HG02610 (cell line): ENCODE measurements around the gene TIMM44.

Source experiments
- ATAC-seq: cut with Tn5 transposase; IDR thresholded peaks from one replicate; pipeline ENCODE4 v1.9.1; 2021; ENCODE audit warnings: mild to moderate bottlenecking, moderate library complexity; ENCODE audit not compliant: unreplicated experiment

Gene TIMM44

DNA sequence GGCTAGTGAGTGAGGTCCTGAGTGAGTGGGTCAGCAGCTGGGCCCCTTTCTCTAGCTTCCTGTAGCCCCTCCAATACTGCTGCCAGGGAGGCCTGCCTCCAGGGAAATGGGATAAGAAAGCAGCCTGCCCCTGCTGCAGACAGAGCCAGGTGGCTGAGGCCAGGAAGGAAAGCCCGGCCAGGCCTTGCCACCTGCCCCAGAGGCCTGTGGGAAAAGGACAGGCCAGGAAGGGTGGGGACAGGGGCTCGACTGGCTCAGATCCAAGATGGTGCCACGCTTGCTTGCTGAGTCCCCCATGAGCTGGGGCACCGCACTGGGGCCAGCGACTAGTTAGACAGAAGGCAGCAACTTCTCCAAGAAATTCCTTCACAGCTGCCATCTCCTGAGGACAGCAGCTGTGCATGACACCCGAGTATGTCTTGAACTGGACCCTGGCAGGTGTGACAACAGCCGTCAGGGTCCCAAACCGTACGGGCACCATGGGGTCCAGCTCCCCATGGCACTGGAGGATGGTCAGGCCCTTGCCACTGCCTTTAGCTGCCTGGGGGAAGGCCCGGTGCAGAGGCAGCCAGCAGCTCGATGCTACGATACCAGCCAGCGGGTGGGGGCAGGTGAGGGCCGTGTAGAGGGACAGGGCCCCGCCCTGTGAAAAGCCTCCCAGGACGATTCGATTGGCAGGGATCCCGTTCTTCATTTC lies 64.2 kb downstream of the TIMM44 start:
- ATAC-seq, result no peak

DNA sequence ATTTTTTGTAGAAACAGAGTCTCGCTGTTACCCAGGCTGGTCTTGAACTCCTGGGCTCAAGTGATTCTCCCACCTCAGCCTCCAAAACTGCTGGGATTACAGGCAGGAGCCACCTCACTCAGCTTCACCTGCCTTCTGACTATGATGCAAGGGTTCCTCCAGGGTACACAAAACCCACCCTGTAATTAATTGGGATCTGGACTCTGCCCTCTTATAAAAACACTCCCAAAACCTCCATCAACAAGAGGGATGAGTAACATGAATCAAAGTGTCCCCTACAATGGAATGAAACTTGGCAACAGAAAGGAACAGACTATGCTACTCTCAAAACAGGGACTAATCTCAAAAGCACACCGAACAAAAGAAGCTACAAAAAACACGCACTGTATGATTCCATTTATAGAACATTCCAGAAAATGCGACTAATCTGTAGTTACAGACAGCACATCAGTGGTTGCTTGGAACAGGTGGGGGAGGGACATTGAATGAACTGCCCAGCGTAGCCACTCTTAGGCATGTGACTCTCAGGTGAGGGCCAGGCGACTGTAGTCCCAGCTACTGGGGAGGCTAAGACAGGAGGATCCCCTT lies 66.1 kb downstream of the TIMM44 start:
- ATAC-seq, result no peak
